Endometrium (tissue), 2 donors: ENCODE results near the gene NIPA2.

Source experiments
- FAIRE-seq: peaks from 2 replicates; lab custom pipeline; 2012; peaks lifted over from hg19 to GRCh38; lab: Jason Lieb, UNC
- donor health status: control.
- donor health status: control.

The NIPA2 gene

DNA sequence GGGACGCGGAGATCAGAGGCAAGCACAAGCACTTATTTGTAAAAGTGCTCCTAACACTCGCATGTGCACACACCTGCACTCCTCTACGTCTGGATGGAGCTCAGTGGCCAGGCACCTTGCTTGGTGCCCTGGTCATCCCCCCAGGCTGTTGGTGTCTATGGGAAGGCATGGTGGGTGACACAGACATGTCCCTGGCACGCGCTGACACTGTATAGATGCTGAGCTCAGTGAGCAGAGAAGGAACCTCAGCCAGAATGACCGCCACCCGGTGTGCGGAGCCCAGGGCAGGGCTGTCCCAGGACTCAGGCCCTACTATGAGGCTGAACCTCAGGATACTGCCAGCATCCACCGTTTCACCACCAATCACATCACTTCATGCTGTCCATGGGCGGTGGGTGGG lies 64.5 kb downstream of the NIPA2 start:
- no peak for FAIRE-seq

DNA sequence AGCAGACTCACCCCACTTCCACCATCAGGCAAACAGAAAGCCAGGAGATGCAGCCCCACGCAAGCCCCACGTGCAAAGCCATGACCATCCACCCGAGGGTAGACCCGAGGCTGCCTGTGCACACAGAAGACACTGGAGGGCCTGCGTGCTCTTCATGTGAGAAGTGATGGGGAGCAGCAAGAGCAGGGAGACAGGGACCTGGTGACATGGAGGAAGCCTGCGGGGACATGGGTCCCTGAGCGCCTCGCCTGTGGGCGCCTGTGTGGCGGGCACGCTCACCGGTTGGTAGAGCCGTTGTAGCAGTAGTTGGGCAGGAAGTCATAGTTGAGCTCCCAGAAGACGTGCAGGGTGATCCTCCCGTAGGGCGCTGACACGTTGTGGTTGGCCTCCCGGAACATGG lies 65.0 kb downstream of the NIPA2 start:
- no peak for FAIRE-seq

DNA sequence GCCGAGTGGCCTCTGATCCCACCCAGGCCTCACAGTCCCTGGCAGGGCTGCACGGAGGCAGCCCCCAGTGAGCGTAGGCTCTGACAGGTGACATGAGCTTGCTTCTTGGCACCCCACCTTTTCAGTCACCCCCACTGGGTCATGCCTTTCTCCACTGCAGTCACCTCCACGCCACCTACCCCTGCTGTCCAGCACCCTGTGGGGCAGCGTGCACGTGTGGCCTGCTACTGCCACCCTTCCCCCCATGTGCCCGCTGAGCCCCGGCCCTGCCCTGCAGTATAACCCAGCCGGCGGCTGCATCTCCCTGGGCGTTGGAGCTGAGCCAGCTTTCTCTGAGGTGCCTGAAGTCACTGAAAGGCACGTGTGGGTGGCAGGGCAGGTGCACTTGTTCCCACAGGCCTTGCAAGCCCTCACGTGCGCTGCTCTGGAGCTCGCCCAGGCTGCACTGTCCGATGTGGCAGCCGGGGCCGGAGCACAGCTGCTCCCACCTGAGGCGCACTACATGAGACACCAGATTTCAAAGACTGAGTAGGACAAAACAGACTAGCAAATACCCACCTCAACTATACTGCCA lies 65.6 kb downstream of the NIPA2 start:
- no peak for FAIRE-seq

DNA sequence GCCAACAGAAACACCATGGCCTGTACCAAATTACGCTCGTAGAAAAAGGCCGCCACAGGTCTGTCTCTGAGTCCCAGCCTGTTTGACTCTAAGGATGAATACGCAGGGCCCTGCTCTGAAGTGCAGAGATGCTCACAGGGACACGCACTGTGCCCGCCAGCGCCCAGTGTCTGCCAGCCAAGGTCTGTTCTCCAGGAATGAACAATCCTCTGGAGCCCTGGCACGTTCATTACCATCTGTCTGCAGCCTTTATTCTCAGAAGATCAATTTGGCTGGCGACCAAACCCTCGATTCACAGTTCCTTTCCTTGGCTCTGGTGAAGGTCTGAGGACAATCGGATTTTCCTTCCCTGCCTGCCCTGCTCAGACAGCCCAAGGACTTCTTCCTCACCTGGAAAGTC lies 66.3 kb downstream of the NIPA2 start:
- no peak for FAIRE-seq

DNA sequence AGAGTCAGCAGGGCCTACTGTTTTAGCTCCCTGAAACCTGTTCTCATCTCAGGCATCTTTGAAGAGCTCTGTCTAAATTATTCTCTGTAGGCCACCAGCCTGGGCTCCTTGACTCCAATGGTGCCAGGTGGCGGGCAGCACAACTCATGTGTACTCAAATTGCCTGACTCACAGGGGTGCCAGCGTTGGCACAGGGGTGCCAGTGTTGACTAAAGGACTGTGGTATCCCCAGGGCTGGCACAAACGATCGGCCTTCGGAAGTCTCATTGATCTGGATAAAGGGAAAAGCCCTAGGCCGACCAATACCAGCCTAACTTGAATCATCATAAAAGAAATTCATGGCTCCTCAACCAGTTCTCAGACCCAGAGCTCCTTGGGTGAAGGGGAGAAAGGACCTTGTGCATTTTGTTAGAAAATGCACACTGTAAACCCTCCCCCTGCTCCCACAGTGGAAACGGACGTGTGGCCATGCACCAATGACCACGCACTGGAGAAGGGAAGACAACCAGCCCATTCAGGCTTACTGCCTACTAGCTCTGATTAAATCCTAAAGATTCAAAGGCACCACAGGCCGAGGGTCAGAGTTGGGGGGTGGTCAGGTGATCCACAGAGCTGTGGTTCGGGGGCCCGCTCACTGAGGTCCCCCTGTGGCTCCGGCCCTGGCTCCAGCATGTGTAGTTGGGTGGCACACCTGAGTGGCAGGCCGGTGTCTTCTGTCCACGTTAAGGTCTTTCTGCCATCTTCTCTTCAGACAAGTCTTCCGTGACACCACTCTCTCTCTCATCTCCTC lies 68.9 kb downstream of the NIPA2 start:
- no peak for FAIRE-seq

DNA sequence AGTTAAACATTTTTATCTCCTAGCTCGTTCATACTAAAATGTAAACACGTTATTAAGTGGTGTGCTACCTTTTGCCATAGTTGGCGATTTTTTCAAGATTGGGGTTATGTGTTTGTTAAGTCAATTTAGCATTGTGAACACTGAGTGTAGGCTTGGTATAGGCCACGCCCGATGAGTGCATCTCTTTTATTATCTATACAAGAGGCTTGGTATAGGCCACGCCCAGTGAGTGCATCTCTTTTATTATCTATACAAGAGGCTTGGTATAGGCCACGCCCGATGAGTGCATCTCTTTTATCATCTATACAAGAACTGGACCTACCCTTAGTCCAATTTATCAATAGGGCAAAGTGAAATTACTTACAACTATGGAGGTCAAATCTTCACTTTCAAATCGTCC lies 70.4 kb downstream of the NIPA2 start:
- no peak for FAIRE-seq

DNA sequence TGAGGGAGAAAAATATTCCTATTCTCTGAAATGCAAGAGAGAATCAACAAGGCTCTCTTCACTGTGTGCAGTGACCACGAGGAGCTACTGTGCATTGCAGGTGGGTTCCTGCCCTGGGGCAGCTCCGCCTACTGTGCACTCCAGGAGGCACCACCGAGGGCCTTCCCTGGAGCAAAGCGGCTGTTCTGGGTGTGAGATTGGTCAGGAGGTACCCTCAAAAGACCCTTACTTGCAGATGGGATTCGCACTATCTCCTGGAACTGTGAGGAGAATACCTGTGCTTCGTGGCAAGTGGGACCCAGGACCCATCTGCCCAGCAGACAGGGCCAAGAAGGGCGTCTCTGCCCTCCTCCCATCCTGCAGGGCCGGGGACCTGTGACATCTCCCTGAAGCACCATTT lies 72.8 kb downstream of the NIPA2 start:
- no peak for FAIRE-seq

DNA sequence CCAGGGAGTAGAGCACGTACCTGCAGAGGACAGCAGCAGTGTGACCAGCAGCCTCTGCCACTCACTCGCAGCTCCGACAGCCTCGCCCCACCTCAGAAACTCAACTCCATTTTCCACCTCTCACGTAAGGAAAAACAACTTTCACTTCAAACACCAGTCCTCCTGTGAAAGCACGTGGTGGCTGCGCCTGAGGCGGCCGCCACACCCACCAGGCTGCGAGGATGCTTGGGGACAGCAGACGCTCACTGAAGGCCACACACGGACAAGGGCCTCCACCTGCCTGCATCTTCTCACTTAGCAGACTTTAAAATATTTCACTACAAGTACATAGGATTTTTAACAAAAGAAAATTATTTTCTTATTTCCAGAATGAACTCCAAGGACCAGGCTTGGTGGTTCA lies 73.8 kb downstream of the NIPA2 start:
- FAIRE-seq: no peak

DNA sequence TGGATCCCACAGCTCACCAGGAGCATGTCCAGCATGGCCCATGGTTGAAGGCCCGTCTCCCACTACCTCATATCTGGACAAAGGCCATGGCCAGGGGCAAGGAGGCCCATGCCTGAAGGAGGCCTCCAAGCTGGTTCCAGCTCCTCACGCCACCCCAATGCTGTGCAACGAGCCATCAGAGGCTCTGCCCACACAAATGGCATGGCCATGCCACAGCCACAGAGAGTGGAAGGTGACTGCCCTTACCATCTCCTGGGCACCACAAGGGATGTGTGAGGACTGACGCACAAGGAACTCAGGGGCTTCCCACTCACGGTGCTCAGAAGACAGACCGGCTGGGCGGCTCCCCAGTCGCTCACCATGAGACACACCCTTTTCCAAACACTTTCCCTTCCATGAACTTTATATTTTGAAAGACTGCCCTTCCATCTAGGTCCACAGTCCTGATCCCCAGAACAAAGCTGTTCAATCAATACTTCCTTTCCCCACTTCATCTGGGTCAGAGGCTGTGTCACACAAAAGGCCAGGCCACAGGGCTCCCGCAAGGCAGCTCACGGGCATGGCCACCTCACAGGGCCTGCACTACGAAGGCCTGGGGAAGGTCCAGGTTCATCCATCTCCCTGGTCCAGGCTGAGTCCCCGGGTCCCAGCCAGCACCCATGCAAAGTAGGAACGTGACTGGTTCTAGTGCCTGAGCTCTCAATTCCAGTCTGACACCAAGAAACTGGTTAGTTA lies 75.3 kb downstream of the NIPA2 start:
- no peak for FAIRE-seq

DNA sequence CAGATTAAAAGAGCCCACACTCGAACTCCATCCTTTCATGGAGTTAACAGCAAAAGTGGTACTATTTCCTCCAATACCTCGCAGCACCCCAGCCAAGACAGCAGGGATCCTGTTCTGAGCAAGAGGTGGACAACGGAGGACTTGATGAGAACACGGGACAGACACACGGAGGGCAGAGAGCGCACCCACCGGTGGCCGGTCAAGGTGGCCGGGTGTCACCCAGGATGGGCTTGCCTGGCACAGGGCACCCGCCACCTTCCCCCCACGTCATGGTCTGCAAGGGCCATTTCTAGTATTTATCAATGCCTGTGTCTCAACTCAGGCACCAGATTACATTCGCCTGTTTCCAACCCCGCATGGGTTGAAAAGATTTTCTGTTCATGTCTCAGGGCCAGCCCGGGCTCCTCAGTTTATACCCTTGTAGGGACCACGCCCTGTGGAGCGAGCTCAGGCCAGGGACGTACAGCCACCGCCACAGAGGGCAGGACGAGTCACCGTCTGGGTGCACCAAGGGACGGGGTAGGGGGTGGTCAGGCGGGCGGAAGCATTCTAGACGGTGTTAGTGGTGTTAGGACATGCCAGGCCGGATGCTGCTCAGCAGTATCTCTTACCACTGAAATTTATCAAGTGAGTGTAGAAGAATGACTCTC lies 77.5 kb downstream of the NIPA2 start:
- no peak for FAIRE-seq

DNA sequence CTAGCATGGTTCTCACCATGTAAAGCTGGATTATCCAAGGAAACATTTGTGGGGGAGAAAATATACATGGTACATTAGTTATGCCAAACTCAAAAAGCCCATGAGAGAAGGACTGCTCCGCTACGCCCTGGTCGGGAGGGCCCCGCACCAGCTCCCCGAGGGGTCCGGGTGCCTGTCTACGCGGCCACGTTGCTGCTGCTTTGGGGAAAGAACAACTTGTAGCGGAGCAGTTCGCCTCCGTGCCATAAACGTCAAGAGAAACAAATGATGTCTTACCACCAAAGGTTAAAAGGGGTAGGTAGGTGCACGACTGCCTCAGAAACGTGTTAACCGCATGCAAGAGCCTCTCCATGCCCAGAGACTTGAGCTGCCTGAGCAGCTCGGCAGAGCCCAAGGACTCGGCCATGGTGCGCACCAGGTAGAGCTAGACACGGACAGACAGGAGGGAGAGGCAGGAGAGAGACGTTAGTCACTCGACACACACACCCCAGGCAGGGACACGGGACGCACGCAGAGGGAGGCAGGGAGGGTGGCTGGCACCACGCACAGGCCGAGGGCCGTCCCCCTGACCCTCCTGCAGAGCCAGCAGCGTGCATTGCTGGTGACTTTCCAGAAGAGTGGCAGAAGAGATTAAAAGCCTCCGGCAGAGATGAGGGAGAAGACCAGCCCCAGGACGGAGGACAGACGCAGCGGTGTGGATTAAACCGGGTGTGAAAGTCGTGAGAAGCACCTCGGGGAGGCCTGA lies 78.3 kb downstream of the NIPA2 start:
- no peak for FAIRE-seq

DNA sequence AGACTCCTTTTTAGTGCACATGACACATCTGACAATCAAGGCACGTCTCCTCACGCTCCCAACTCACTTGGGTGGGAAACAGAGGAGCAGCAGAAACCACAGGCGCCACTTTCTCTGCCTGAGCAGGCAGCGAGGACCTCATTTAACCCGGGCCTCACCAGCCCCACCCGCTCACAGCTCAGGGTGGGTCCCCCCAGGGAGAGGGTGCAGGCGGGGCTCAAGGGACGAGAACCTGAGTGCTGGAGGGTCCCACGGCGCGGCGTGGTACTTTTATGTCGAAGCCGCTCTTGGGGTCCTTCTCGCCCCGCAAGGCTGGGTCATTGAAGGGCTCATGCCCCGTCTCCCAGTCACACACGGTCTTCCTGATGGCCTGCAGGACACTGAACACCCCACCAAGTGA lies 79.1 kb downstream of the NIPA2 start:
- no peak for FAIRE-seq
